Right kidney (tissue), 1 donor: ENCODE results near the gene DCP1B.

Experiments
- DNase-seq: peaks from one replicate; pipeline ENCODE4 v3.0.0-alpha.2; 2016

DCP1B gene

GRCh38 chr12:2018391-2018790 is 14.1 kb upstream of the DCP1B start:
- no peak for DNase-seq

DNA sequence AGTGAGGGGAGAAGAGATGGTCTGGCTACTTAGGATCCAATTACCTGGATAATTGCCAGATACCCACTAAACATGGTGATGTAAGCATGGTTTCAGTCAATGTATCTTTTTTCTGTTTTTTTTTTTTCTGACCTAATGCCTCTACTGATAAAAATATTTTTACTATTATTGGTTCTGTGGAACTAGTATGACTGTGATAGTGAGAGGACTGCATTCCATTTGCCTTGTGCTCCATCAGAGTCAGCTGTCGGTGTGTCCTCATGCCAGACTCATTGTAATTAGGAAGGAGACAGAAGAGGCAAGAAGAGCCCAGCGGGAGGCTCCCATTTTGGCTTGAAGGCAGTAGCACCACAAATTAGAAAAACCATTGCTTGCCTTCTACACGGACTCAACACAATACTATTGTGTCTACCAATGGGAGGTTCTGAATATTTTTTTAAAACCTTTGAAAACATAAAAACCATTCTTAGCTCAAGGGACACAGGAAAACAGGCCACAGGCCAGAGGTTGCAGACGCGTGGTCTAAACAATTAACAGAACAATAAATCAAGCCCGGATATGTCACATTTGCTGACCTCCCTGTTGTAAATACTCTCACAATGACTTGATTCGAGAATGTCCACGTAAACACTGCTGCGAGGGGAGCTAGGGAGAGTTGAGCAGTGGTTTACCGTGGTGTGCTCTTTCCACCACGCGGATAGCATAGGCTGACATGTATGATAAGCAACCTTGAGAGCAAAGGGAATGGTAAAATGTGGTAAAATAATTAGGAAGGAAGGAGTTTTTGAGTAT is 13.5 kb upstream of the DCP1B start:
- DNase-seq = peak; percentile 41

- no peak for DNase-seq
Measured at GRCh38 chr12:2016862-2017545, 12.7 kb upstream of the DCP1B start.

- DNase-seq = no peak
Measured at GRCh38 chr12:2014231-2014630, 10.0 kb upstream of the DCP1B start.

GRCh38 chr12:2013527-2014223 is 9.4 kb upstream of the DCP1B start:
- DNase-seq = no peak

DNA sequence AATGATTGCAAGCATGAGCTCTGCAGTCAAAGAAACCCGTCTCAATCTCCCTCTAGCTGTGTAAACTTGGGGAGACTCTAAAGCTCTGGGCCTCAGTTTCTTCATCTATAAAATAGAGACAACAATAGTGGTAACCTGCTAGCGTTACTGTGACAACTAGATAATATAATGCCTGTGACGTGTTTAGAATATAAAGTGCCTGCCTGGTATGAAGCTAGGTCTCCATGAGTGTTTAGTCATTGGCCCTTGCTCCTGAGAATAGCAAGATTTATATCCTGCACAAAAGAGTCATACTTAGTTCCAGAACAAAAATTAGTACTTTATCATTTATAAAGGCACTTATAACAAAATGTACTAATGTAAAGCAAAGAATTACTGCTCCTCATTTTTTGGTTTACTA is 8.8 kb upstream of the DCP1B start:
- no peak for DNase-seq

DNA sequence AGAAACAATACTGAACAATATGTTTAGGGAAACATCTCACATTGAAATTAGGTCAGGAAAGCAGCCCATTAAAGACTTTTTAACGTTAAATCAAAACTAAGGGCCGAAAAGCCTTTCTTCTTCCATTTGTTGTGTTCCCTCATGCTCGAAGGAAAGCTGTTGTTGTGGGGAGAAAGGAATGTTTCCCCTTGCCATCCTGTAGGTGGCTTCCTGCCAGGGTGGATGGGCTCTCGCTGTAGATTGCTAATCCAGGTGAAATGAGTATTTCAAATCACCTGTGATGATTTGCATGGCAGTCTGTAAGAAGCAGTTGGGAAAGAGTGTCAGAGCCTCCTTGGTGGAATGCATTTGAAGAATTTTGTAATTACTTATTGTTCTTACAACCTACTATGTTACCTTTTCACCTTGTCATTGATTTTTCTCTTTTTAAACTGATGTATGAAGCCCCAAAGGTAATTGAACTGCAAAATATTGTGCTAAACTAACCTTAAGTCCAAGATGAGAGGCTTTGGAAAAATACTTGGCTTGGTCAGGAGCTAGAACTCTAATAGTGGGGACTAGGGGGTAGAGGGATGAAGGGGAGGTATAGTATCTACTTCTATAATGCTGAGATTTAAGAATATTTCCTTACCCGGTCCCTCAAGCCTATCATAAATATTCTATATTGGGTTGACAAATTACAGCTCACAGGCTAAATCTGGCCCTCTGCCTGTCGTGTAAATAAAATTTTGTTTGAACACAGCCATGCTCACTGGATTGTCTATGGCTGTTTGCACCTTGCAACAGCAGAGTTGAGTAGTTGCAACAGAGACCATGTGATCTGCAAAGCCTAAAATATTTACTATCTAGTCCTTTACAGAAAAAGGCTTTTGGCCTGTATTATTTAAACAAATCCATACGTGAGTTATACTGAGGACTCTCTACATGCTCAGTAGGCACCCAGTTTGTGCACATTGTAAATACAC is 7.7 kb upstream of the DCP1B start:
- DNase-seq = no peak

DNA sequence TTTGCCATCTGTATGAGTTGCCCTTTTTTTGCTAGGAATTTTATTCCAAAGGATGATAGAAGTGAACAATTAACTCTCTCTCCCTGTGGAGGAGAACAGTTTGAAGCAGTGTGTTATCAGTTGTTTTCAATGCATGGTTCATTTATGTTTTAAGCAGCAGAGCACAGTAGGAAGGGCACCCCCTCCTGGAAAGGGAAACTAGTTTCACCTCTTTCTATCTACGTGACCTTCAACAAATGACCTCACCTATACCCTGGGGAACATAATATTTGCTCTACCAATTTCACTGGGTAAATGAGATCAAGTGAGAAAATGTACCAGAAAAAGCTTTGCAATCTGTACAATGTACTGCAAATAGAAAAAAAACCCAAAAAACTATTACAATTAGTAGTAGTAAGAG is 5.4 kb upstream of the DCP1B start:
- DNase-seq = no peak

DNA sequence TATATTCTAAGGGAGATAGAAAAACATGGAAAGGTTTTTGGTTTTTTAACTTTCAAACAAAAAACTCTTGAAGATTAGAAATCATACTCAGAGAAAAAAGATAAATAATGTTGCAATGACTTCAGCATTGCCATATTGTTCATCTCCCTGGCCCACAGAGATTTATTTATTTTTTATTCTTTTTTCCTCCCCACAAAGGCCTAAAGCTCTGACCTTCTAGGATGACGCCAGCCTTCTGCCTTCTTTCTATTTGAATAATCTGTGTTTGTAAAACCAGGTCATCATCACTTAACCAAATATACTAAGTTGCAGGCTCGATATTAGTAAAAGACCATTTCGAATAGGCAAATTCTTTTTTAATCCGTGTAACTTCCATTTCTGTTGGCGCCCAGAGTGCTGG is 4.4 kb upstream of the DCP1B start:
- no peak for DNase-seq

DNA sequence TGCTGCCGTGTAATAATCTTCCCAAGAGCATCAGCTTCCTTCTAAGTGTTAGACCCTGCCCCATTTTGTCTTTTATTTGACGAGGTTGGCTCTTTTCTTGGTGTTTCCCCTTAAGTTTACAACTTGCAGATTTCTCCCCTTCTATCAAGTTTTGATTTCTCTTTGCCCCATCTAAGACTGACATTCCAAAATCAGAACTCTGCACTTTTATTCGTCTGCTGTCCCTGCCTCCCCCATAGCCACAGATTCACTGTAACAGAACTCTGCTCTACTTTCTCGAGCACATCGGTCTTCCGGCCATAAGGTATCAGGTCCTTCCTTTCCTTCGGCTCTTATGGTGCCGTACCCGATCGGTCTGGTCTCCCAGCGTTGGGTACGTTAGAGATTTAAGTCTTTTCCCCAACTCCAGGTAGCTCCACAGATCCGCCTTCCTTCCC is 563 bp downstream of the DCP1B start:
- DNase-seq = no peak

DNA sequence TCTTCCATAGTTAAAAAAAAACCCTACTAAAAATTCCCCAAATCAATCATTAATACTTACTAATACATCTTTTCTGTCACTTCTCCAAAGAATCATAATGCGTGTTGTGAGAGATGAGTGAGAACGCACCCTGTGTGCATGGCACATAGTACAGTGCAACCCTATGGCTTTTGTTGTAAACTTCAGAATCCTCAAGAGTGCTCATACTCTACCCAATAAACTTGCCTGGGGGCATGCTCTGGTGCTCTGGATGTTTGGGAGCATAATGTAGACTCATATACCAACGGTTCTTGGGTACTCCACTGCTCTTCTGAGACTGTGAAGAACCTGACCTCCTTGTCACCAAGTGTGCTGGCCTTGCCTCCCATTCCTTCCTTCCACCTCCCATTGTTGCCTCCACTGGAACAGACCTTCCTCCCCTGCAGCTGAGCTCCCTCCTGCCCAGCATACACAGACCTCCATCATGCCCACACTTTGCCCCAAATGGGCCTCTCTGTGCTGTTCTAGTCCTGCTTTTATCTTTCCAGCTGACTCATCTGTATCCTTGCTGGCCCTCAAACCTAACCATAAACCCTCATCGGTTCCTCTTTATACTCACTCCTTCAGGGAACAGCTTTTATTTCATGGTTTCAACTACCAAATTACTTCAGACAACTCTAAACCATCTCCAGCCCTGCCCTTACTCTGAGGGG is 8.9 kb downstream of the DCP1B start:
- DNase-seq = no peak

DNA sequence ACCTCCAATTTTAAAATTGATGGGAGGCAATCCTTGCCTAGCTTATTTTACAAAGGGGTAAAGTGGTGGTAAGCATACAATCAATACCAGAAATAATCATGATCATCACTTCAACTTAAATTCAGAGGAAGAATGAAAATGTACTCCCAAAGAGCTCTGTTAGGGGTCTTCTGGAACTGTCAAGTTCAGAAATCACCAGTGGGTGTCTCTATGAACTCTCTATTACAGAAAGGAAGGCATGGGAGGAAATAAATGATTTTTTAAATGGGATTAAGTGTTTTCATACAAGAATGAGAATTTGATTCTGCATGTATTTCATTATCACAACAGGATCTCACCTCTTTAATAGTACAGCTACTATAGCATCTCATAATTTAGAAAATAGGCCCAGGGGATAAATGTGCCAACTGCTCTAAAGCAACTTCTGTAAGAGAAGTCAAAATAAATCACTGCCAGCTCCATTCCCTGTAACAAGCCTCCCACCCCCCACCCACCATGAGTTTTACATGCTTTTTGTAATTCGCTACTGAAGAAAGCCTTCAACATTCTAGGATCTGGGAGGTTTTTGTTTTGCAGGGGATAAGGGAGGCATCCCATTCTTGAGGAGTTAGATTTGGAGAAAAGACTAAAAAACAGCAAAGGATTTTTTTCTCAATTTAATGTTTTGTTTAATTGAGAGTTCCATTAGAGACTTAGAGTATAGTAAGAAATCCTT is 9.7 kb downstream of the DCP1B start:
- no peak for DNase-seq

GRCh38 chr12:1993871-1994371 is 10.3 kb downstream of the DCP1B start:
- no peak for DNase-seq

DNA sequence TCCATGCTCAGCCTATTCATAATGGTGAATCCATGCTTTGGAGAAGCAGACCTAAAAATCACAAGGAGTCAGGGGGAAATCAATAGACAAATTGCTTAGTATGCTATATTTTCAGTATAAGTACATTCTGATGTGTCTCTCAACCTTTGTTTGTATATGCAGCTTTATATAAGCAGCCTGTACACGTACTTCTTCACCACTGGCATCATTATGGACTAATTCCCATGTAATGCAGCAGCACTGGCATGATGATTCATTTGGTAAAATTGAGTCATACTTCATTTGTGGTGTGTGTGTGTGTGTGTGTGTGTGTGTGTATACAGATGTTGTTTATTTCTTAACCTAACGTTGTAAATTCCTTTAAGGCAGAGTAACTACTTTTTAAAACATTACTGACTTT is 10.9 kb downstream of the DCP1B start:
- no peak for DNase-seq

DNA sequence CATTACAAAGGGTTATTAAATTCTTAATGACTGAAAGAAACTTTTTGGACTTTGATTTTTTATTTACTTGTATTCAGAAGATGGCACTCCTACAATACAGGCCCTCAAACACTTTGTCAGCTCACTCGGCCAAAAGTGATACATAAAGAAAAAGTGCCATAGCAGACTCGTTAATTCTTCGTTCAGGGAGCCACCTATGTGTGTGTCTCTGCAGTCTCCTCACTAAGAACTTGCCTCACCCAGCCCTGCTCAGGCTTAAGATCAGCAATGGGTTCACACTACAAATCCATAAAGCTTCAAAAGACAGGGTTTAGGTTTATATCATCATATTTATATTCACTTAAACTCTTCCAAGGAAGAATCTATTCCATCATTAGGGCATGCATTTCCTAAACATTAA is 11.5 kb downstream of the DCP1B start:
- no peak for DNase-seq

- DNase-seq = no peak
Measured at GRCh38 chr12:1989111-1989510, 15.1 kb downstream of the DCP1B start.

GRCh38 chr12:1984759-1985158 is 19.5 kb downstream of the DCP1B start:
- no peak for DNase-seq

- no peak for DNase-seq
Measured at GRCh38 chr12:1980282-1980681, 24.0 kb downstream of the DCP1B start.

GRCh38 chr12:1978078-1978862 is 26.0 kb downstream of the DCP1B start:
- DNase-seq = no peak

- DNase-seq = no peak
Measured at GRCh38 chr12:1977588-1977987, 26.7 kb downstream of the DCP1B start.
